Measurements from ENCODE around the gene CLIP3. TPM values are rescaled to one million over a fixed set of nuclear protein-coding genes. Genes with fewer than 3 reads are reported as not detected.

The CLIP3 gene
- total RNA-seq, 1 donor from 2014 or later: 17.9 TPM

DNA sequence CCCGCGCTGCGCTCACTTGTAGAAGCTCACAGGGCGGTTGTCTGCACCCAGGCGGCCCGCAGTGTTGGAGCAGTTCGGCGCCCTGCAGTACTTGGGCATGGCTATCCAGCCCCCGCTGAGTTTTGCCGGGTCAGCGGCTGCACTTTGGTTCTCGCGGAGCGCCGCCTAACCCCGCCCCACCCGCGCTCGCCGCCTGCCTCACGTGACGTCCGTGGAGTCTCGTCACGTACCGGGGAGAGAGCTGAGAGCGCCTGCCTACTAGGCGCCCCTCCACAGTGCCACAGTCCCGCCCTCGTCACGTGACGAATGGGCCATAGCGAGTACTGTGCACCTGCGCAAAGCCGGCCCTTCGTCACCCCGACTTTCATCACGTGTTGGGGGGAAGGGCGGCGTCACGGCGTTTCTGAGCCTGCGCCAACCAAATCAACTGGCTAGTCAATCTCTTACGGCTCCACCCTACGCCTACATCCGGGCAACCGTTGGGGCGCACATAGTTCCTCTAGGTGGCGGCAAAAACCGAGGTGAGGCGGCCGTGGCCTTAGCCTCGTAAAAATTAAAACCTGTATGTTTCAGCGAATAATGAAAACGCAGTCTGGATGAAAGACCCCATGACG lies 21.6 kb upstream of the CLIP3 start, which contains the start of gene THAP8:
TSS of gene THAP8 (minus strand) at position 167 of the 614 bp plus-strand sequence. CDS start at position 99, 68 bp downstream.
- peak; percentile 97 for DNase-seq (ENCODE audit: low spot score, unreplicated experiment)
- no peaks in the 10 kb centered on the region for H3K36me3 Mint-ChIP-seq (ENCODE audit: insufficient read depth)
- peak within 1 kb of the TSS; percentile 97 for H3K4me3 Mint-ChIP-seq (ENCODE audit: low read depth)
- TF ChIP-seq, protein P1, sequence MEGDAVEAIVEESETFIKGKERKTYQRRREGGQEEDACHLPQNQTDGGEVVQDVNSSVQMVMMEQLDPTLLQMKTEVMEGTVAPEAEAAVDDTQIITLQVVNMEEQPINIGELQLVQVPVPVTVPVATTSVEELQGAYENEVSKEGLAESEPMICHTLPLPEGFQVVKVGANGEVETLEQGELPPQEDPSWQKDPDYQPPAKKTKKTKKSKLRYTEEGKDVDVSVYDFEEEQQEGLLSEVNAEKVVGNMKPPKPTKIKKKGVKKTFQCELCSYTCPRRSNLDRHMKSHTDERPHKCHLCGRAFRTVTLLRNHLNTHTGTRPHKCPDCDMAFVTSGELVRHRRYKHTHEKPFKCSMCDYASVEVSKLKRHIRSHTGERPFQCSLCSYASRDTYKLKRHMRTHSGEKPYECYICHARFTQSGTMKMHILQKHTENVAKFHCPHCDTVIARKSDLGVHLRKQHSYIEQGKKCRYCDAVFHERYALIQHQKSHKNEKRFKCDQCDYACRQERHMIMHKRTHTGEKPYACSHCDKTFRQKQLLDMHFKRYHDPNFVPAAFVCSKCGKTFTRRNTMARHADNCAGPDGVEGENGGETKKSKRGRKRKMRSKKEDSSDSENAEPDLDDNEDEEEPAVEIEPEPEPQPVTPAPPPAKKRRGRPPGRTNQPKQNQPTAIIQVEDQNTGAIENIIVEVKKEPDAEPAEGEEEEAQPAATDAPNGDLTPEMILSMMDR (IDR thresholded peaks at IDR 0.05; ENCODE audit: unreplicated experiment): peak; percentile 52
- H3K27ac Mint-ChIP-seq: peak within 1 kb of the TSS; percentile 100
- no peaks in the 10 kb centered on the region for H3K9me3 Mint-ChIP-seq (ENCODE audit: low read depth)
- H3K4me1 Mint-ChIP-seq (ENCODE audit: low read depth): peaks cover 23% of the 10 kb centered on the region
- no peaks in the 10 kb centered on the region for H3K27me3 Mint-ChIP-seq

GRCh38 chr19:36051637-36052036 lies 19.0 kb upstream of the CLIP3 start:
- H3K9me3 Mint-ChIP-seq (ENCODE audit: low read depth): no peaks in the 10 kb centered on the region
- no peaks in the 10 kb centered on the region for H3K36me3 Mint-ChIP-seq (ENCODE audit: insufficient read depth)
- H3K27ac Mint-ChIP-seq: no peak overlapping the region
- H3K4me1 Mint-ChIP-seq (ENCODE audit: low read depth): peaks cover 16% of the 10 kb centered on the region
- TF ChIP-seq, protein P1 (IDR thresholded peaks at IDR 0.05; ENCODE audit: unreplicated experiment): no peak
- no peak for DNase-seq (ENCODE audit: low spot score, unreplicated experiment)
- H3K4me3 Mint-ChIP-seq (ENCODE audit: low read depth): peak overlapping the region; percentile 9
- H3K27me3 Mint-ChIP-seq: no peaks in the 10 kb centered on the region

GRCh38 chr19:36051236-36051635 lies 18.6 kb upstream of the CLIP3 start:
- no peak overlapping the region for H3K27ac Mint-ChIP-seq
- no peak for DNase-seq (ENCODE audit: low spot score, unreplicated experiment)
- H3K9me3 Mint-ChIP-seq (ENCODE audit: low read depth): no peaks in the 10 kb centered on the region
- peak overlapping the region; percentile 10 for H3K4me3 Mint-ChIP-seq (ENCODE audit: low read depth)
- no peaks in the 10 kb centered on the region for H3K27me3 Mint-ChIP-seq
- peaks cover 16% of the 10 kb centered on the region for H3K4me1 Mint-ChIP-seq (ENCODE audit: low read depth)
- no peaks in the 10 kb centered on the region for H3K36me3 Mint-ChIP-seq (ENCODE audit: insufficient read depth)
- TF ChIP-seq, protein P1 (IDR thresholded peaks at IDR 0.05; ENCODE audit: unreplicated experiment): peak; percentile 37

- H3K27ac Mint-ChIP-seq: no peak overlapping the region
- TF ChIP-seq, protein P1 (IDR thresholded peaks at IDR 0.05; ENCODE audit: unreplicated experiment): no peak
- H3K36me3 Mint-ChIP-seq (ENCODE audit: insufficient read depth): no peaks in the 10 kb centered on the region
- no peaks in the 10 kb centered on the region for H3K27me3 Mint-ChIP-seq
- H3K4me3 Mint-ChIP-seq (ENCODE audit: low read depth): no peak overlapping the region
- H3K9me3 Mint-ChIP-seq (ENCODE audit: low read depth): no peaks in the 10 kb centered on the region
- DNase-seq (ENCODE audit: low spot score, unreplicated experiment): no peak
- H3K4me1 Mint-ChIP-seq (ENCODE audit: low read depth): peaks cover 9% of the 10 kb centered on the region
Measured at GRCh38 chr19:36049080-36049698, 16.5 kb upstream of the CLIP3 start.

DNA sequence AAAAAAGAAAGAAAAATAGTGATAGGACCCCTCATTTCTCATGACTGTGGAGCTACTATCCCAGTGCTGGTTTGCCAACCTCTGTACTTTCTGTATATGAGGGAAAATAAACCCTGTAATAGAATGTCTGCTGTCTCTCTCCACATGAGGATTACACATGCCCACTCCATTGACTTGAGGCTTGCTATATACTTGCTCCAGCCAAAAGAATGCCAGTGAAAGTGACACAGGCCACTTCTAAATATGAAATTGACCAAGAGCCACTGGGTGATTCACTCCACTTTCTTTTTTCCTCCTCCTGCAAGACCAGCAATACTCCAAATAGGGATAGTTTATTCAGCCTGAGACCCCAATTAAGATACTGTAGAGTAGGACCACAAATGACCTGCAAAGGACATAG lies 15.2 kb upstream of the CLIP3 start:
- no peaks in the 10 kb centered on the region for H3K9me3 Mint-ChIP-seq (ENCODE audit: low read depth)
- no peak overlapping the region for H3K4me3 Mint-ChIP-seq (ENCODE audit: low read depth)
- H3K27ac Mint-ChIP-seq: no peak overlapping the region
- no peaks in the 10 kb centered on the region for H3K36me3 Mint-ChIP-seq (ENCODE audit: insufficient read depth)
- peaks cover 3% of the 10 kb centered on the region for H3K4me1 Mint-ChIP-seq (ENCODE audit: low read depth)
- TF ChIP-seq, protein P1 (IDR thresholded peaks at IDR 0.05; ENCODE audit: unreplicated experiment): no peak
- no peak for DNase-seq (ENCODE audit: low spot score, unreplicated experiment)
- H3K27me3 Mint-ChIP-seq: no peaks in the 10 kb centered on the region

All from progenitor cell of endocrine pancreas (in vitro differentiated cells).